Kidney capillary endothelial cell (primary cell): Measurements from ENCODE around the gene SH2D7.

Experiments
- DNase-seq: peaks from one replicate; pipeline ENCODE4 v3.0.0-alpha.2; 2018; ENCODE audit warnings: low spot score

SH2D7 gene

GRCh38 chr15:78061963-78062427, 30.4 kb upstream of the SH2D7 start:
- no peak for DNase-seq

- no peak for DNase-seq
Observed at GRCh38 chr15:78063217-78063616, 29.1 kb upstream of the SH2D7 start.

DNA sequence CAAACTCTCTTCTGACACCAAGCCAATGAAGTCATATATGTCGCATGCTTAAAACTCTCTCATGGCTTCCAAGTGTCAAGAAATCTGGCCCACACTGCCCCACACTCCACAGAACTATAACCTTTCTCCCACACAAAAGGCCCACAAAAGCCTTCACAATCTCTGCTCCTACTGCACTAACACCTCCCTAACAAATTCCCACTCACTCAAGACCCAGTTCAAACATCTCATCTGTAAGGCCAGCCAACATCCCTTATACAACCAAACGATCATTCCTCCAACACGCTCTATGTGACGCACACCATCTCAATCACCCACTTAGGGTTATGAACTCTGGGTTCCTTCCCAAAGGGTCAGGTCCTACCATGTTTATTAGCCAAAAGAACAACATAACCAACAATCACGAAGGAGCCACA, 28.4 kb upstream of the SH2D7 start:
- no peak for DNase-seq

DNA sequence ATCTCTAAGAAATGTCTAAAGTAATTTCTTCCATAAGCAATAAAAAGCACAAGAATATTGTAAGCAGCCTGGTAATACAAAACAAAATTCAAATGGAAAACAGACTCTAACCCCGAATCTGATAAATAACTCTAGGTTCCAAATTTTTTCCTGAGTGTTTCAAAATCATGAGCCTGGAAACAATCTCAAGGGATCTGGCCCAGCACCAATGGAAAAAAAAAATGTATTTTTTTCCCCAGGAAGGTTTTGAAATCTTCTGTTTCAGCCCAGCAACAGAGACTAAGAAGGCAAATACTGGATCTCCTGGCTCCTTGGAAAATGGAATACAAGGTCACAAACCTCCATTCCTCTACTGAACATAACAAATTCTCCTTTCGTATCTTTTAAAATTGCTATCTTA, 27.8 kb upstream of the SH2D7 start:
- no peak for DNase-seq

DNA sequence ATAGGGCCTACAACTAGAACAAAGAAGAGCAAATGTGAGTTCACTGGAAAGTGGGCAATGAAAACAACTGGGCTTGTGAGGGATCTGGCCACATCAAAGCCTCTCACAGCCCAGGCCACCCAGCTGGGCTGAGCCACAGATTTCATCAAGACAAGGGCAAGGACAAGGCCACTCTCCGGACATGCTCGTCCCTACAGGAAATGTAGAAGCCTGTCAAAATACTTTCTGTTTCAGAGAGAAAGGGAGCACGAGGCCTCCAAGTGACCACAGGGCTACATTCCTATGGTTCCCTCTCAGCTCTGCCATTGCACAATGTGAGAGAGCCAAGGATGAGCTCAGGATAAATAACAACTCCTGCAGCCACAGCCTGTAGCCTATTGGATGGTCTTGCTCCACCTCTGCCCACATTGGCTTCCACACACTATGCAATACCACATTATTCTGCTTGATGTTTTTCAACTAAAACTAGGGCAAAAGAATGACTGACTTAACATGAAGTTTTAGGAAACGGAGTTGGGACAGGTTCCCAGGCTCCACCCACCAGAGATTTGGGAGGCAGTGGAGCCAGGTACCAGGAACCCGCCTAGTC, 27.0 kb upstream of the SH2D7 start:
- no peak for DNase-seq

- DNase-seq = no peak
Observed at GRCh38 chr15:78065973-78066946, 26.1 kb upstream of the SH2D7 start.

DNA sequence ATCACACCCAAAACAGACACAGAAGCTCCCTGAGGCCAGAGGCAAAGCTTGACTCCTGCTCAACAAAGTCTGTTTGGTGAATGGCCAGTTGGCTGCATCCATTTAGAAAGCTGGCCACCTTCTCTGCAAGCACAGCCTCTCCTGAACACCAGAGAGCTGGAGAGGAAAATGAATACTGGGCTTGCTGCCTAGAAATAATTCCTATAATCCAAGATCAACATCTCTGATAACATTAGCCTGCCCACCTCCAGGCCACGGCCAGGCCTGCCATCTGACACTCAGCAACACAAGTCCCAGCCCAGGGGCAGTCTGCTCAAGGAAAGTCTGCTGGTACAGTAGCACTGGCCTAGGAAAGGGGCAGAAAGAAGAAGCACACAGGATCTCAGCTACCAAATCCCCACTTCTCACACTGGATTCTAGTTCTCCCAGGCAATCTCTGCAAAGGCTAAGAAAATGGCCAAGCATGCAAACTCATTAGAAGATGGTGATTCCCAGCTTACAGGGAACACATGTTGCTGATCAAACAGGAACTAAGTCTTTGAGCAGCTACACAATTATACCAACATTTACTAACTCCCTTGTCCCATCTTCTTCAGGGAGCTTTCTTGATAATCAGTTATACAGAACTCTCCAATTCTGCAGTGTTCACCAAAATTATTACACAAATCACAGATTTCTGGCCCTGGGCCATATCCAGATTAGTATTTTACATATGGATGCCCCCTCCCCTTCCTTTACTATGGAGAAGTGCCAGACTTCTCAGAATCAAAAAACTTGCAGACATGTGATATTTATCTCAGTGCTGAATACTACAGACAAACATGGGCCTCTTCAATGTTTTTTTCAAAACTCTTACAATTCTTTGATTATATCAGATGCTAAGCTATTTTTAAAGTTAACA, 24.8 kb upstream of the SH2D7 start:
- no peak for DNase-seq

- peak; percentile 79 for DNase-seq
Observed at GRCh38 chr15:78069052-78069414, 23.3 kb upstream of the SH2D7 start.

DNA sequence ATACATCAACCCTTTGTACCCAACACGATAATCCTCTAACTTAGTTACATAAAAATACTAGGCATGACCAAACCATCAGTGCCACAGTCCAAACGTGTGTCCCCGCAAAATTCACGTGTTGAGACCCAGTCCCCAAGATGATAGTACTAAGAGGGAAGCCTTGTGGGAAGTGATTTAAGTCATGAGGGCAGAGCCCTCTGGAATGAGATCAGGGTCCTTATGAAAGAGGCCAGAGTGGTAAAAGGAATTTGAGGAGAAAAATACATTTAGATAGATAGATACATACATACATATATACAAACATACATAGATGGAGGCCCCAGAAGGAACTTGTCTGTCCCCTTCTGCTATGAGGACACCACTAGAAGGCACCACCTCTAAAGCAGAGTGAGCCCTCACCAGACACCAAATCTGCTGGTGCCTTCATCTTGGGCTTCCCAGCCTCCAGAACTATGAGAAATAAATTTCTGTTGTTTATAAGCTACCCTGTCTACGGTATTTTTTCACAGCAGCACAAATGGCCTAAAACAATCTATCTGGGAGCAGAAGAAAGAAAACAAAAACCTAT, 22.8 kb upstream of the SH2D7 start:
- DNase-seq = no peak

GRCh38 chr15:78070049-78070700, 22.2 kb upstream of the SH2D7 start:
- DNase-seq = no peak

DNA sequence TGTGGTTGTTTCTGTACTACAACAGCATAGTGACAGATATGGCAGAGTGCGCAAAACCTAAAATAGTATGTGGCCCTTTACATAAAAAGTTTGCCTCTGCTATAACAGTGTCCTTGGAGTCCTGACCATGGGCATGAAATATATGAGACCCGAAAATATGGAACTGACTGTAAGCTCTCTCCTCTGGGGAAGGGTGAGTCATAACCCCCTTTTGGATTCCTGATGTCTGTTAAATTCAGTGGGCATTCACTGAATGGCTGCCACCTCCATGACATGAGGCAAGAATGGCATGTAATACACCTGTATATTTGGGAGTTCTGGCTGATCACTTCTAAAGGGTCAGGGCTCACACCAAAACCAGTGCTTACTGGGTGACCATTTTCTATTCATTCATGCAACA, 21.0 kb upstream of the SH2D7 start:
- DNase-seq = no peak

DNA sequence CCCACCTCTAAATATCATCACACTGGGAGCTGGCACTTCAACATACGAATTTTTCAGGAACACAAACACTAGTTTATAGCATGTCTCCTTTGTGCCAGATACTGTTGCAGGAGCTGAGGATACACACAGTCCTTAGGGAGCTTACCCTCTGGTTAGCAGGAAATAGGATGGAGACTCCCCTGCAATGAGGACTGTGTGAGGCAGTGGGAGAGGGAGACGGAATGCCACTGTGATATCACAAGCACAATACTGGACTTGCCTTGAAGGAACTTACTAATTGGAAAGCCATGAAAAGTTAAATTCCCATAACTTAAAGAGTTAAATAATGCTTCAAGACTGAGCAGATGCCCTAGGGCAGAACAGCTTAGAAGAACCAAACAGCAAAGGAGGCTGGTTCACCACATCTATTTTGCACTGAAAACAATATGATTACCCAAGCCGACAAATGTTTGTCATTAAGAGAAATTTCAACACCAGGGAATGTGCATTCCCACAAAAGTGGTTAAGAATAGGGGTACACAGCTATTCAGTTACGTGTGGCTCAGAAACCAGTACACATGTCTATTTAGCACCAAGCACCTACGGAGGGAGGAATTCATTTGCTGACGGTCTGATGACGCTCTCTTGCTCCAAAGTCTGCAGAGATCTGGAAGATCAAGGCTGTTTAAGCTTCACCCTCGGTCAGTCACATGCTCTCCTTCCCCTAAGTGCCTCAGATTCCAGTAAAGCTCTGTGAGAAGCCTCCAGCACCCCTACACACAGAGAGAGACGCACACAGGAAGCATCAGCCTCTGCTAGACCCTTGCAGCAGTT, 20.1 kb upstream of the SH2D7 start:
- DNase-seq = no peak

- DNase-seq = no peak
Observed at GRCh38 chr15:78073046-78073787, 19.1 kb upstream of the SH2D7 start.

- peak; percentile 64 for DNase-seq
Observed at GRCh38 chr15:78075490-78076230, 16.7 kb upstream of the SH2D7 start.

GRCh38 chr15:78076231-78077052, 15.9 kb upstream of the SH2D7 start:
- DNase-seq = no peak

- no peak for DNase-seq
Observed at GRCh38 chr15:78077053-78077870, 15.1 kb upstream of the SH2D7 start, which contains the start of gene TBC1D2B. Gene TBC1D2B, minus strand, starts transcription at chr15:78077711. Its CDS starts 59 bp downstream, at chr15:78077652.

DNA sequence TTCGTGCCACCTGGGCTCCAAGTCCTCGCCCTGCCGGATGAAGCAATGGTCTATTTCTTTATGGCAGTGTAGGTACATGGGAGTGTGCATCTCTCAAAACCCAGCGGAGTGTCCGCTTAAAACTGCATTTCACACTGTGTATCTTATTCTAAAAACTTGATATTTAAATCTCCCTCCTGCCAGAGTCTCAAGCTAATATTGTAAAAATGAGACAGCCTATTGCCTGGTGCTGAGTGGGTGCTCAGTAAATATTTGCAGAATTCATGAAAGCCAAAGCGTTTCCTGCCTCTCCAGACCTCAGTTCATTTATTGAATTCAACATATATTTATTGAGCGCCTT, 14.5 kb upstream of the SH2D7 start:
- no peak for DNase-seq
